ENCODE data around the gene ERMAP.
"Not testable (repeated sequence)": the region's sequence is repeated elsewhere in the genome, so short reads cannot be mapped to it uniquely, and the experiment has no call there.

Gene ERMAP

GRCh38 chr1:42846257-42847110, 29.6 kb downstream of the ERMAP start, which contains the start of gene ZNF691:
TSS of gene ZNF691 (plus strand) at chr1:42846613. CDS start at chr1:42849659, 3,046 bp downstream.
- H3K4me3 ChIP-seq (ENCODE audit: low read length): peak within 1 kb of the TSS; percentile 85
- H3K4me2 ChIP-seq (ENCODE audit: low read length): peak within 1 kb of the TSS; percentile 98

GRCh38 chr1:42847111-42847595, 30.2 kb downstream of the ERMAP start:
- Histone ChIP-seq H3K4me3 (ENCODE audit: low read length) (peak overlapping the region; percentile 85), H3K27me3 (ENCODE audit: control insufficient read depth, insufficient read depth, low read length) (no peaks in the 10 kb centered on the region), H3K9me3 (replicated peaks; ENCODE audit: low read length) (no peaks in the 10 kb centered on the region), H3K4me2 (ENCODE audit: low read length) (peak overlapping the region; percentile 98), H3K4me1 (ENCODE audit: control insufficient read depth, insufficient read depth, low read length) (peaks cover 15% of the 10 kb centered on the region), H3K36me3 (ENCODE audit: insufficient read depth, low read length) (peaks cover 30% of the 10 kb centered on the region), H3K9ac (ENCODE audit: low read depth, low read length) (peak overlapping the region; percentile 89)

More at GRCh38 chr1:42846257-42847110, 29.6 kb downstream of the ERMAP start, which contains the start of gene ZNF691:
- H3K4me1 ChIP-seq (ENCODE audit: control insufficient read depth, insufficient read depth, low read length): peaks cover 15% of the 10 kb centered on the region
- H3K9me3 ChIP-seq (replicated peaks; ENCODE audit: low read length): no peaks in the 10 kb centered on the region
- no peaks in the 10 kb centered on the region for H3K27me3 ChIP-seq (ENCODE audit: control insufficient read depth, insufficient read depth, low read length)
- H3K9ac ChIP-seq (ENCODE audit: low read depth, low read length): peak within 1 kb of the TSS; percentile 89
- H3K36me3 ChIP-seq (ENCODE audit: insufficient read depth, low read length): peaks cover 24% of the 10 kb centered on the region

- H3K9ac ChIP-seq (ENCODE audit: low read depth, low read length): no peak overlapping the region
Measured at GRCh38 chr1:42847721-42848460, 31.0 kb downstream of the ERMAP start.

GRCh38 chr1:42848823-42849537, 32.1 kb downstream of the ERMAP start:
- Histone ChIP-seq H3K36me3 (ENCODE audit: insufficient read depth, low read length) (peaks cover 23% of the 10 kb centered on the region), H3K4me1 (ENCODE audit: control insufficient read depth, insufficient read depth, low read length) (peaks cover 15% of the 10 kb centered on the region), H3K27me3 (ENCODE audit: control insufficient read depth, insufficient read depth, low read length) (no peaks in the 10 kb centered on the region), H3K9ac (ENCODE audit: low read depth, low read length) (no peak overlapping the region), H3K4me2 (ENCODE audit: low read length) (no peak overlapping the region), H3K9me3 (replicated peaks; ENCODE audit: low read length) (no peaks in the 10 kb centered on the region), H3K4me3 (ENCODE audit: low read length) (no peak overlapping the region)

More at GRCh38 chr1:42847721-42848460, 31.0 kb downstream of the ERMAP start:
- Histone ChIP-seq H3K27me3 (ENCODE audit: control insufficient read depth, insufficient read depth, low read length) (no peaks in the 10 kb centered on the region), H3K4me2 (ENCODE audit: low read length) (peak overlapping the region; percentile 98), H3K4me1 (ENCODE audit: control insufficient read depth, insufficient read depth, low read length) (peaks cover 15% of the 10 kb centered on the region), H3K36me3 (ENCODE audit: insufficient read depth, low read length) (peaks cover 25% of the 10 kb centered on the region), H3K4me3 (ENCODE audit: low read length) (peak overlapping the region; percentile 85), H3K9me3 (replicated peaks; ENCODE audit: low read length) (no peaks in the 10 kb centered on the region)

DNA sequence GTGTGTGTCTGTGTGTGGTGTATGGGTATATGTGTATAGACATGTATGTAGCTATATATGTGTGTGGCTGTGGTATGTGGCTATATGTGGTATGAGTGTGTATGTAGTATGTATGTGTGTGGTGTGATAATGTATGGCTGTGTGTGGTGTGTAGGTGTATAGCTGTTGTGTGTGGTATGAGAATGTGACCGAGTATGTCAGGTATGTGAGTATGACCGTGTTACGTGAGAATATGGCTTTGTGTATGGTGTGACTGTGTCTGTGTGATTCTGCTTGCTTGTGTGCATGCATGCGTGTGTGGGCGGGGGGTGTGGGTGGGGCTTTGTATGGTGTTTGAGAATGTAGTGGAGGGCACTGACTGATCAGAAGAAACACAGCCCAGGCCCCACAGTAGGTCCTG, 33.0 kb downstream of the ERMAP start:
- no peak overlapping the region for H3K4me2 ChIP-seq (ENCODE audit: low read length)
- H3K9me3 ChIP-seq (replicated peaks; ENCODE audit: low read length): no peaks in the 10 kb centered on the region
- no peak overlapping the region for H3K9ac ChIP-seq (ENCODE audit: low read depth, low read length)
- no peaks in the 10 kb centered on the region for H3K27me3 ChIP-seq (ENCODE audit: control insufficient read depth, insufficient read depth, low read length)
- no peak overlapping the region for H3K4me3 ChIP-seq (ENCODE audit: low read length)
- peaks cover 23% of the 10 kb centered on the region for H3K36me3 ChIP-seq (ENCODE audit: insufficient read depth, low read length)
- peaks cover 11% of the 10 kb centered on the region for H3K4me1 ChIP-seq (ENCODE audit: control insufficient read depth, insufficient read depth, low read length)

GRCh38 chr1:42851420-42851819, 34.5 kb downstream of the ERMAP start:
- no peaks in the 10 kb centered on the region for H3K9me3 ChIP-seq (replicated peaks; ENCODE audit: low read length)
- no peak overlapping the region for H3K4me2 ChIP-seq (ENCODE audit: low read length)
- H3K9ac ChIP-seq (ENCODE audit: low read depth, low read length): no peak overlapping the region
- peaks cover 23% of the 10 kb centered on the region for H3K36me3 ChIP-seq (ENCODE audit: insufficient read depth, low read length)
- H3K4me1 ChIP-seq (ENCODE audit: control insufficient read depth, insufficient read depth, low read length): peaks cover 11% of the 10 kb centered on the region
- H3K4me3 ChIP-seq (ENCODE audit: low read length): no peak overlapping the region
- no peaks in the 10 kb centered on the region for H3K27me3 ChIP-seq (ENCODE audit: control insufficient read depth, insufficient read depth, low read length)

DNA sequence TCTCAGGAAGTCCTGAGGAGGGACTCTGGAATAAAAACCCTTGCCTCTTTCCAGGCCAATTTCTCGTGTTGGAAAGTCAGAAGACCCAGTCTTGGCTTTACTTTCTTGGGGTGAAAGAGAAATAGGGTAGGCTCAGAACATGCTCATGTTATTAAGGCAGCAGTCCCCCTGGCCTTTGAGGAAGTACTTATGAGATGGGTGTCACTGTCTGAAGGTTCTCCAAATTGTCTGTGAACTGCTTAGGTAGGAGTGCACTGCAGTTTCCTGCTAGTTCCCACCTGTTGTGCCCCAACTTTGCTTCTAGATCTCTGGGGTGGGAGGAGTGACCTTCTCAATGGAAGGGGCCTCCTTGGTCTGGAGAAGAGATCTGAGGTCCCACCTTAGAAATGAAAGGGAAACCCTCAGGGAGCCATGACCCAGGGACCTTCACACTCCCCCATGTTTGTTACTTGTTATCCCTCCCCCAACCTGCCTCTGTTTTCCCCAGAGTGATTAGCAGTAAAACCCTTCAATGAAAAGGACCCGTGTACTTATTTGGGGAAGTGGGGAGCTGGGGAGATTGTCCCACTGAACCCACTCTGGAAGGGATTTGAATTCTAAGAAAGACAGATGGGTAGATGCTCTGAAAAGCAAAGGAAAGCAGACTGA, 35.2 kb downstream of the ERMAP start:
- Histone ChIP-seq H3K9ac (ENCODE audit: low read depth, low read length) (no peak overlapping the region), H3K27me3 (ENCODE audit: control insufficient read depth, insufficient read depth, low read length) (no peaks in the 10 kb centered on the region)

DNA sequence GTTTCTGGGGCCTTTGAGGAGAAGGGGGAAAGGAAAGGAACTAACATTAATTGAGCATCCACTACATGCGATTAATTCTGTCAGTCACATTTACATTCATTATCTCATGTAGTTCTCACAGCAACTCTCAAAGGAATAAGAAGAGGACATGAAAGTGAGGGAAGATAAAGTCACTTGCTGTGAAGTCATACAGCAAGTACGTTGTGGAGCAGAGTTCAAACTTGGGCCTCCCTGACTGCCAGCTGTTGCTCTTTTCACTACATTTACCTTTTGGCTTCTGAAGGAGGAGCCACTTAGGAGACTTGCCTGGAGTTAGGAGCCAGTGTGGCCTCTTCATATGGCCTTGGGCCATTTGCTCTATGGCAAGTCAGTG, 35.7 kb downstream of the ERMAP start:
- Histone ChIP-seq H3K9me3 (replicated peaks; ENCODE audit: low read length) (no peaks in the 10 kb centered on the region), H3K4me1 (ENCODE audit: control insufficient read depth, insufficient read depth, low read length) (peaks cover 5% of the 10 kb centered on the region), H3K36me3 (ENCODE audit: insufficient read depth, low read length) (peaks cover 23% of the 10 kb centered on the region)

More for the DNA sequence above, 35.2 kb downstream of the ERMAP start:
- peaks cover 23% of the 10 kb centered on the region for H3K36me3 ChIP-seq (ENCODE audit: insufficient read depth, low read length)
- no peak overlapping the region for H3K4me2 ChIP-seq (ENCODE audit: low read length)
- H3K4me3 ChIP-seq (ENCODE audit: low read length): no peak overlapping the region
- H3K9me3 ChIP-seq (replicated peaks; ENCODE audit: low read length): no peaks in the 10 kb centered on the region
- H3K4me1 ChIP-seq (ENCODE audit: control insufficient read depth, insufficient read depth, low read length): peaks cover 10% of the 10 kb centered on the region

DNA sequence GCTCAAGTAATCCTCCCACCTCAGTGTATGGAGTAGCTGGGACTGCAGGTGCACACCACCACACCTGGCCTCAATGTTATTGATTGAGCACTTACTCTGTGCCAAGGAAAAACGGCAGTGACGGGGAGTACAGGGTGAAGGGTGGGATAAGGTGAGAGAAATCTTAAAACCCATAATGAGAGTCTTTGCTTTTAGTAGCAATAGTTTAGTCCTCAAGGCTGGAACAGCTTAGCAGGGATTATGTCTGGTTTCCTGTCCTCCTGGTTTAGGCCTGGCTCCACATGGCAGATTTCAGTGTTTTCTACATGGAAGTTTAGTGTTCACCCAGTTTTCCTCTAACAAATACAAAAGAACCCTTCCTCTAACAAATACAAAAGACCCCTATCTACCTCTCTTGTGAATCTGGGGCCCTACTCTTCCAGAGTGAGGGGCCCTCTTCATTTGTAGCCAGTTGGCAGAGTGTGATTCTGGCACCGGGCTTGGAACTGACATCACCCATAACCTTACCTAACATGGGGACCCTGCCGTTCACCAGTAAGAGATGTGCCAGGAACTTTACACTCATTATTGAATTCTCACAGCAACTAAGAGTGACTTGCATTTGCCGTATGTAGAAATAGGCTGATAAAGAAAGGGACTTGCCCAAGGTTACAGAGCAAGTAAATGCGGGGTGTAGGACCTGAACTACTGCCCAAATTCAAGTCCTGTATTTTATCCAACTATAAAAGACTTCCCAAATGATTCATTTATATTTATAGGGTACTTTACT, 36.4 kb downstream of the ERMAP start:
- H3K27me3 ChIP-seq (ENCODE audit: control insufficient read depth, insufficient read depth, low read length): no peaks in the 10 kb centered on the region
- H3K4me2 ChIP-seq (ENCODE audit: low read length): no peak overlapping the region
- H3K36me3 ChIP-seq (ENCODE audit: insufficient read depth, low read length): peaks cover 23% of the 10 kb centered on the region
- no peaks in the 10 kb centered on the region for H3K9me3 ChIP-seq (replicated peaks; ENCODE audit: low read length)
- no peaks in the 10 kb centered on the region for H3K4me1 ChIP-seq (ENCODE audit: control insufficient read depth, insufficient read depth, low read length)
- H3K9ac ChIP-seq (ENCODE audit: low read depth, low read length): no peak overlapping the region
- H3K4me3 ChIP-seq (ENCODE audit: low read length): no peak overlapping the region

More for the DNA sequence above, 35.7 kb downstream of the ERMAP start:
- Histone ChIP-seq H3K27me3 (ENCODE audit: control insufficient read depth, insufficient read depth, low read length) (no peaks in the 10 kb centered on the region), H3K4me3 (ENCODE audit: low read length) (no peak overlapping the region), H3K4me2 (ENCODE audit: low read length) (no peak overlapping the region), H3K9ac (ENCODE audit: low read depth, low read length) (no peak overlapping the region)

DNA sequence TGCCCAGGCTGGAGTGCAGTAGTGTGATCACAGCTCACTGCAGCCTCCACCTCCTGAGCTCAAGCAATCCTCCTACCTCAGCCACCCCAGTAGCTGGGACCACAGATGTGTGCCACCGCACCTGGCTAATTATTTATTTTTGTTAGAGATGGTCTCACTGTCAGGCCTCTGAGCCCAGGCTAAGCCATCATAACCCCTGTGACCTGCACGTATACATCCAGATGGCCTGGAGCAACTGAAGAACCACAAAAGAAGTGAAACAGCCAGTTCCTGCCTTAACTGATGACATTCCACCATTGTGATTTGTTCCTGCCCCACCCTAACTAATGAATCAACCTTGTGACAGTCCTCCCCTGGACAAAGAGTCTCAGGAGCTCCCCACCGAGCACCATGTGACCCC, 39.6 kb downstream of the ERMAP start:
- not testable (repeated sequence) for H3K4me2 ChIP-seq (ENCODE audit: low read length); H3K4me3 ChIP-seq (ENCODE audit: low read length); H3K4me1 ChIP-seq (ENCODE audit: control insufficient read depth, insufficient read depth, low read length); H3K36me3 ChIP-seq (ENCODE audit: insufficient read depth, low read length); H3K9me3 ChIP-seq (replicated peaks; ENCODE audit: low read length); H3K9ac ChIP-seq (ENCODE audit: low read depth, low read length); H3K27me3 ChIP-seq (ENCODE audit: control insufficient read depth, insufficient read depth, low read length)

Data from skeletal muscle satellite cell (primary cell).